ENCODE results near the gene ZSWIM3. TPM values are rescaled to one million over a fixed set of nuclear protein-coding genes. Genes with fewer than 3 reads are reported as not detected.
A peak's percentile ranks its signal among the peaks of the same experiment; 100 is the strongest.

Gene ZSWIM3
- 3.2 and 5.6 TPM in 2 replicates for total RNA-seq

GRCh38 chr20:45857114-45857881 is at the start of gene ZSWIM3, which contains the start of gene ACOT8:
ZSWIM3 (plus strand) TSS chr20:45857614; CDS start chr20:45857826, 212 bp downstream.
ACOT8 (minus strand) TSS chr20:45857392; CDS start chr20:45857315, 77 bp downstream.
- peak; percentile 100 for DNase-seq (ENCODE audit: low read depth)
- H3K4me3 ChIP-seq (ENCODE audit: low read depth, low read length), result peak within 1 kb of the TSS; percentile 81
- no peak for TF ChIP-seq CTCF (IDR thresholded peaks at IDR 0.05; ENCODE audit: insufficient read depth, low read depth, low read length)

GRCh38 chr20:45810191-45810970 is 47.0 kb upstream of the ZSWIM3 start:
- no peak for TF ChIP-seq CTCF (IDR thresholded peaks at IDR 0.05; ENCODE audit: insufficient read depth, low read depth, low read length)
- no peak overlapping the region for H3K4me3 ChIP-seq (ENCODE audit: low read depth, low read length)
- DNase-seq (ENCODE audit: low read depth), result no peak

- DNase-seq (ENCODE audit: low read depth), result peak; percentile 100
- H3K4me3 ChIP-seq (ENCODE audit: low read depth, low read length), result peak within 1 kb of the TSS; percentile 79
- no peak for TF ChIP-seq CTCF (IDR thresholded peaks at IDR 0.05; ENCODE audit: insufficient read depth, low read depth, low read length)
Measured at GRCh38 chr20:45812157-45813005, 45.0 kb upstream of the ZSWIM3 start, which contains the start of gene UBE2C. UBE2C (plus strand) TSS chr20:45812644; CDS start chr20:45812696, 52 bp downstream.

GRCh38 chr20:45813006-45813340 is 44.4 kb upstream of the ZSWIM3 start:
- DNase-seq (ENCODE audit: low read depth), result no peak
- H3K4me3 ChIP-seq (ENCODE audit: low read depth, low read length), result peak overlapping the region; percentile 79
- no peak for TF ChIP-seq CTCF (IDR thresholded peaks at IDR 0.05; ENCODE audit: insufficient read depth, low read depth, low read length)

GRCh38 chr20:45813489-45813888 is 43.9 kb upstream of the ZSWIM3 start:
- no peak for DNase-seq (ENCODE audit: low read depth)
- no peak for TF ChIP-seq CTCF (IDR thresholded peaks at IDR 0.05; ENCODE audit: insufficient read depth, low read depth, low read length)
- H3K4me3 ChIP-seq (ENCODE audit: low read depth, low read length), result peak overlapping the region; percentile 79

- no peak for DNase-seq (ENCODE audit: low read depth)
- H3K4me3 ChIP-seq (ENCODE audit: low read depth, low read length), result peak overlapping the region; percentile 17
- TF ChIP-seq CTCF (IDR thresholded peaks at IDR 0.05; ENCODE audit: insufficient read depth, low read depth, low read length), result no peak
Measured at GRCh38 chr20:45814314-45814713, 43.1 kb upstream of the ZSWIM3 start.

All from fibroblast of villous mesenchyme (primary cell).